ENCODE data around the gene MOSMO.

GRCh38 chr16:21959050-21959449, 48.9 kb upstream of the MOSMO start:
- TF ChIP-seq CTCF (IDR thresholded peaks at IDR 0.05) = no peak
- TF ChIP-seq EZH2 (IDR thresholded peaks at IDR 0.05; ENCODE audit: borderline replicate concordance, insufficient read depth, low read depth, low read length, poor library complexity, severe bottlenecking) = no peak
